NOMO-1 treated with dmso at 0.1 percent for 144 hours (cell line): Measurements from ENCODE around the gene LRGUK.

Source experiments
- DNase-seq: peaks from one replicate; lab custom pipeline; 2025; ENCODE audit not compliant: unreplicated experiment; lab: John Stamatoyannopoulos, UW

LRGUK gene

DNA sequence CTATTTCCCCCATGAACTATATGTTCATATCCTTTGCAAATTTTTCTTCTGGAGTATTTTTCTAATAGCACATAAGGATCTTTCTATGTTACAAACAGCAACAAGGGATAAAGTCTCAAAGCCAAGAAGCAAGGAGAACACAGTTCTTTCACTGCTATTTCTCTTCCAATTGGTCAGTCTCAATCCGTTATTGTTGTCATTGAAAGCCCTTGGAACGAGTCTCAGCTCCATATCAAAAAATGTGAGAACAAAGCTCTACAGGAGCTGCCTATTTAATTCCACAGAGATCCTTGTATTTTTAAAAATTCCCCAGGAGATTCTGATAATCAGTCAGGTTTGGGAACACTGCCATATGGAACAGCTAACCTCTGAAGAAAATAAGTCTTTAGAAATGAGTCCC lies 173.8 kb downstream of the LRGUK start:
- DNase-seq: no peak

DNA sequence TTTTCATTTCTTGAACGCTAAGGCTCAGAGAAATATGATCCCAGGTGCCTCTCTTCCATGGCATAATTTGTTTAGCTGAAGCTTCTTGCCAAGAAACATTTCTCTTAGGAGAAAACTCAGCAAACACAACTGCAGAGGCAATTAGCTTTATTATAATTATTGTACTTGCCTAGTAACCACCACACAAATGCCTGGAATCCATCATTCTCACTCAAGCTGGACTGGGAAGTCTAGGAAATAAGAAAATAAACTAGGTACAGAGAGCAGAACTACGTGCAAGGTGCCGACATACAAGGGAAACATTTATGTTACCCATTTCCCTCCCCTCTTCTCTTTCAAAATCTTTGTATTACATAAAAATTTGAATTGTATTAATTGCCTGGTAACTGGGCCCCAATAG lies 174.5 kb downstream of the LRGUK start:
- no peak for DNase-seq

DNA sequence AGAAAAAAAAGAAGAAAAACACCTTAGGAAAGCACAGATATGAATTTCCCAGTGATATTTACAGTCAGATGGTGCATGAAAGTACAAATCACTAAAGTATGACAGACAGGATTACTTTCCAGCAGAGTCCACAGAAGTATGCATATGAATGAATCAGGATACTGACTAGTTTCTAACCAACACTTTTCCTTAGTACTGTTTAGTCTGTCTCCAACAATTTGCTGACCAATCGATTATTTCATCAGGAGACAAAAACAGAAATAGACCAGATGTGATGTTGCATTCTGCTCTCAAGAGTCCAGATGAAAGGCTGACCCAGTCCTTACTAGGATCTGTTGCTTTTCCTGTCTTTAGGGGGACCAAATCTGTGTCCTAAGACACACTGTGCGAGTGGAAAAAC lies 175.0 kb downstream of the LRGUK start:
- no peak for DNase-seq

DNA sequence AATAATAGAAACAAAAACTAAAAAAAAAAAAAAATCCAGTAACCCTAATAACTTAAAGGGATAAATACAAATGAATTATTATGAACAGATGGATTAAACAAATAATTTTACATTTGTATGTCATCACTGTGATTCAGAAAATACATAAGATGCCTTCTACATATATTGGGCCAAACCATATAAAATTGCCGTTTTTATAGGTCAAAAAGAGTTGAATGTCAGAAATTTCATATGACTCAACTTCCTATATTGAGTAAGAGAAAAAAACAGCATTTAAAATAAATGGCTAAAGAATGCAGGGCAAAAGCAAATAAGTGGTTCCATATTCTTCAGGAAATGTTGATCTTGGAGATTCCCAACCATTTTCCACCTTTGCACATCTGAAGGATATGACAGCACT lies 180.2 kb downstream of the LRGUK start:
- no peak for DNase-seq

DNA sequence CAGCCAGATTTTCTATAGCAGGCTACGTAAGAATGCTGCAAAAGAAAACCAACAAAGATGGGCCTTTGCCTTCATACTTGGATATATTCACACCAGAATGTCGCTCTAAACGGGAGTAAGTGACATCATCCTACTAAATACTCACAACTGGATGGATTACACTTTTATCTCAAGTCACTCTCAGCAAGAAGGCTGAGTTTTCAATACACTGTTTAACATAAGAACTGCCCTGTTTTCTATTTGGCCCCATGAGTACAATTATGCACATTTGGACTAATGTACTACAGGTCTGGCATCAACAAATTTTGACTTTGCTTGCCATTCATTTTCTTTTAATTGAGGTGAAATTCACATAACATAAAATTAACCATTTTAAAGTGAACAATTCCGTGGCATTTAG lies 181.4 kb downstream of the LRGUK start:
- no peak for DNase-seq

DNA sequence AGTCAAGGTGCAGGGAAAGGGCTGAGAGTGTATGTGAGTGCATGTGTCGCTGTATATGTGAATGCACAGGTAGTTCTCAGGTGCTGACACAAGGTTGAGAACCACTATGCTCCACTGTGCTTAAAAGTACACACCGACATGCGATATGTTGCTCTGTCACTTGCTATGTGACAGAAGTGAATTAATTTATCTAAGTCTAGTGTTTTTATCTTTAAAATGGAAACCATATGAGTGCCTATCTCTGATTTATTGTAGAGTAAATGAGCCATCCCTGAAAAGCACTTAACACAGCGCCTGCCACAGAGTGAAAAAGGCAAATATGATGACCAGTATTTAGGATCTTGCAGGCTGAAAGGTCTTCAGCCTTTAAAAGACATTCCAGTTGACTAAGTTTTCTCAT lies 184.7 kb downstream of the LRGUK start:
- DNase-seq: no peak

DNA sequence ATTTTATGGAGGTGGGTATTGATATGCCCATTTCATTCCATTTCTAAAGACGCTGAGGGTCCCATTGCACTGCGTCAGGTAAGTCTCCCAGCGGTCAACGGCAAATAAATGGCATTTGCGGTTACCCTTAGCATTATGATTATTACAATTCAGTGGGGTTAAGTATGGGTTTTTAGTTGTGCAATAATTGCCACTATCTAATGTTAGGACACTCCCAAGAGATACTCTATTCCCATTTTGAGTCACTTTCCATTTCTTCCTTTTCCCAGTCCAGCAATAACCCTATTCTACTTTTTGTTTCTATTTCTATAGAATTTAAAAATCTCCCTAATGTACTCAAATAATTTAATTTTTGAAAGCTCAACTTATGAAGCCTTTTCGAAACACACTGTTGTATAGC lies 185.6 kb downstream of the LRGUK start:
- no peak for DNase-seq

DNA sequence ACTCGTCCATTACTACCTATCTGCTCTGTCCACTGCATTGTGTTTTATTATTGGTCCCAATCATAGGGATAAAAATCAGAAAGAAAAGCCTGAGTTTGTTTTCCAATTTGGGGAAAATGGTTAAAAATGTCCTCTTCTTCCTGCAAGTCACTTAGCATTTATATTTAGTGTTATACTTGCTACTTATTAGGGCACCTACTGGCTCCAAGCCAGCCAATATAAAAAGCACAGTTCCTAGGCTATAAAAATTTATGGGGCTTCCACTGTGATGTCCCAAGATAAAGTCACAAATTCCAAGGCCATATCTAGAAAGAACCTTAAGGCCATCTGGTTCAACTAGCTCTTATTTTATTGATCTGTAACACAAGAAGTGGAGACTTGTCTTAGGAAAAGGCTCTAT lies 186.4 kb downstream of the LRGUK start:
- no peak for DNase-seq
